NCI-H1048 (cell line): Measurements from ENCODE around the gene RPS5.
"Not testable (repeated sequence)": the region's sequence is repeated elsewhere in the genome, so short reads cannot be mapped to it uniquely, and the experiment has no call there.

ENCODE experiments used
- DNase-seq: peaks from one replicate; lab custom pipeline; 2025; lab: John Stamatoyannopoulos, UW

The RPS5 gene

GRCh38 chr19:58385891-58386575 is 1.0 kb upstream of the RPS5 start:
- no peak for DNase-seq

GRCh38 chr19:58387338-58388174 is 487 bp downstream of the RPS5 start:
- DNase-seq, result no peak

- DNase-seq, result no peak
These were observed 1.1 kb downstream of the RPS5 start for GRCh38 chr19:58388175-58388526.

GRCh38 chr19:58392945-58393724 is 6.1 kb downstream of the RPS5 start:
- no peak for DNase-seq

- no peak for DNase-seq
These were observed 6.6 kb downstream of the RPS5 start for GRCh38 chr19:58393725-58394033.

GRCh38 chr19:58394821-58395219 is 7.8 kb downstream of the RPS5 start:
- no peak for DNase-seq

- no peak for DNase-seq
These were observed 8.3 kb downstream of the RPS5 start, which contains the start of gene RNF225 for GRCh38 chr19:58395220-58395978. TSS of gene RNF225 (plus strand) at chr19:58395656. CDS start at chr19:58396090, 434 bp downstream.

GRCh38 chr19:58395979-58396627 is 9.0 kb downstream of the RPS5 start:
- no peak for DNase-seq

GRCh38 chr19:58396691-58397532 is 9.8 kb downstream of the RPS5 start:
- no peak for DNase-seq

GRCh38 chr19:58397533-58398037 is 10.5 kb downstream of the RPS5 start:
- no peak for DNase-seq

GRCh38 chr19:58398087-58398486 is 11.0 kb downstream of the RPS5 start:
- no peak for DNase-seq

GRCh38 chr19:58398545-58398944 is 11.5 kb downstream of the RPS5 start:
- no peak for DNase-seq

GRCh38 chr19:58399903-58400302 is 12.8 kb downstream of the RPS5 start:
- DNase-seq, result no peak

GRCh38 chr19:58400316-58400915 is 13.3 kb downstream of the RPS5 start:
- DNase-seq, result no peak

- peak; percentile 99 for DNase-seq
These were observed 14.1 kb downstream of the RPS5 start for GRCh38 chr19:58400916-58401839.

GRCh38 chr19:58401840-58402421 is 14.9 kb downstream of the RPS5 start:
- no peak for DNase-seq

GRCh38 chr19:58403920-58404478 is 16.9 kb downstream of the RPS5 start:
- DNase-seq, result not testable (repeated sequence)
